Caco-2 (cell line): ENCODE measurements around the gene BAZ2A. TPM values are rescaled to one million over a fixed set of nuclear protein-coding genes. Genes with fewer than 3 reads are reported as not detected.

ENCODE experiments used
- BruUV-seq: library from RNA; stranded (reverse); fragments of 400-500 nt; replicated peaks from 2 replicates; lab custom pipeline; 2021; lab: Mats Ljungman, UMichigan
- CTCF ChIA-PET: fragments of 300-600 bp; sonication (Branson Sonifier 250); formaldehyde crosslinking; loops from one replicate; lab custom pipeline; 2022; ENCODE audit warnings: antibody characterized with exemption; lab: Charles Lee
- POLR2A ChIA-PET: fragments of 300-600 bp; sonication (Branson Sonifier 250); formaldehyde crosslinking; loops from one replicate; lab custom pipeline; 2022; ENCODE audit warnings: antibody characterized with exemption; lab: Charles Lee
- DNase-seq, 2 experiments: peaks; one replicate each; pipeline versions ENCODE4 v3.0.0 to v3.0.0-alpha.2; 2020 to 2022
- H3K27me3 ChIP-seq: replicated peaks from 2 replicates; pipeline ENCODE4 v1.6.0; 2011; ENCODE audit warnings: low read length; ENCODE audit not compliant: control insufficient read depth, insufficient read depth
- H3K36me3 ChIP-seq: 2 replicates; pipeline ENCODE4 v1.5.1; 2011; ENCODE audit warnings: low read length; ENCODE audit not compliant: control insufficient read depth, insufficient read depth
- H3K4me1 ChIP-seq: fragments of 250-450 bp; sonication (Bioruptor Pico); 2 replicates; pipeline ENCODE4 v1.5.1; 2020; ENCODE audit warnings: mild to moderate bottlenecking
- H3K4me3 ChIP-seq: 2 replicates; pipeline ENCODE4 v1.5.1; 2011; ENCODE audit warnings: low read depth, mild to moderate bottlenecking, control low read depth, low read length
- H3K9me3 ChIP-seq: fragments of 250-450 bp; sonication (Bioruptor Pico); 2 replicates; pipeline ENCODE4 v1.5.1; 2020; ENCODE audit warnings: mild to moderate bottlenecking, moderate library complexity
- H3K27ac Mint-ChIP-seq: one replicate; pipeline ENCODE4 v1.8.0; 2022; ENCODE audit warnings: mixed read lengths; ENCODE audit not compliant: unreplicated experiment
- H3K27me3 Mint-ChIP-seq: one replicate; pipeline ENCODE4 v1.8.0; 2022; ENCODE audit warnings: mixed read lengths; ENCODE audit not compliant: insufficient read depth, unreplicated experiment
- H3K36me3 Mint-ChIP-seq: one replicate; pipeline ENCODE4 v1.8.0; 2022; ENCODE audit warnings: mild to moderate bottlenecking, mixed read lengths; ENCODE audit not compliant: insufficient read depth, unreplicated experiment
- H3K4me1 Mint-ChIP-seq: one replicate; pipeline ENCODE4 v1.8.0; 2022; ENCODE audit warnings: low read depth, mixed read lengths; ENCODE audit not compliant: unreplicated experiment
- H3K4me3 Mint-ChIP-seq: one replicate; pipeline ENCODE4 v1.8.0; 2022; ENCODE audit warnings: mild to moderate bottlenecking, moderate library complexity, mixed read lengths; ENCODE audit not compliant: unreplicated experiment
- H3K9me3 Mint-ChIP-seq: one replicate; pipeline ENCODE4 v1.8.0; 2022; ENCODE audit warnings: mixed read lengths; ENCODE audit not compliant: unreplicated experiment
- intact Hi-C: fragments of 100-400 bp; cut with micrococcal nuclease; formaldehyde crosslinking; loops from one replicate; pipeline ENCODE4 v1.10.0; 2022; ENCODE audit not compliant: unreplicated experiment
- total RNA-seq: library from RNA; stranded (reverse); gene quantifications from 2 replicates; pipeline ENCODE4 v1.2.3, GENCODE V29; 2022
- TF ChIP-seq, protein P1 (sequence below), 2 experiments: fragments of 200-600 bp in 1 of 2; IDR thresholded peaks; 1 replicate in 1 of 2; 2 replicates in 1 of 2; pipeline versions ENCODE4 v1.5.1 to v1.8.0; 2011 to 2022; ENCODE audit warnings: antibody characterized with exemption in 1 of 2, control low read depth in 1 of 2, inconsistent platforms in 1 of 2, low read depth in 1 of 2, low read length in 1 of 2, mild to moderate bottlenecking in 1 of 2, moderate library complexity in 1 of 2; ENCODE audit not compliant: insufficient read depth in 1 of 2, severe bottlenecking in 1 of 2, unreplicated experiment in 1 of 2

Gene BAZ2A
- total RNA-seq, 1 experiment from 2014 or later: 104 TPM

DNA sequence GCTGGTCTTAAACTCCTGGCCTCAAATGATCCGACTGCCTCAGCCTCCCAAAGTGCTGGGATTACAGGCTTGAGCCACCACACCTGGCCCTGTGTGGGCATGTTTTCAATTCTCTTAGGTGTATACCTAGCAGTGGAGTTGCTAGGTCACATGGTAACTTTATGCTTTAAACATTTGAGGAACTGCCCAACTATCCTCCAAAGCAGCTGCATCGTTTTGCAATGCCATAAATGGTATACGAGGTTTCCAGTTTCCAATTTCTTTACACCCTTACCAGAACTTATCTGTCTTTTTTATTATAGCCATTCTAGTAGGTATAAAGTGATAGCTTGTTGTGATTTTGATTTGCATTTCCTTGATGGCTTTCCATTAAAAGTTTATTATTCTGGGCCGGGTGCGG, 83.4 kb downstream of the BAZ2A start:
- H3K4me3 ChIP-seq: no peak overlapping the region
- no peaks in the 10 kb centered on the region for H3K27me3 Mint-ChIP-seq
- CTCF ChIA-PET: no interaction called here
- BruUV-seq: no TSS peak
- no peaks in the 10 kb centered on the region for H3K36me3 ChIP-seq
- no peaks in the 10 kb centered on the region for H3K9me3 Mint-ChIP-seq
- intact Hi-C loops: no loop called here
- H3K4me1 Mint-ChIP-seq: no peaks in the 10 kb centered on the region
- no peaks in the 10 kb centered on the region for H3K4me1 ChIP-seq
- no peaks in the 10 kb centered on the region for H3K9me3 ChIP-seq
- POLR2A ChIA-PET: no interaction called here
- H3K36me3 Mint-ChIP-seq: no peaks in the 10 kb centered on the region
- DNase-seq: no peak
- no peak overlapping the region for H3K4me3 Mint-ChIP-seq
- H3K27me3 ChIP-seq: no peaks in the 10 kb centered on the region
- TF ChIP-seq, protein P1, sequence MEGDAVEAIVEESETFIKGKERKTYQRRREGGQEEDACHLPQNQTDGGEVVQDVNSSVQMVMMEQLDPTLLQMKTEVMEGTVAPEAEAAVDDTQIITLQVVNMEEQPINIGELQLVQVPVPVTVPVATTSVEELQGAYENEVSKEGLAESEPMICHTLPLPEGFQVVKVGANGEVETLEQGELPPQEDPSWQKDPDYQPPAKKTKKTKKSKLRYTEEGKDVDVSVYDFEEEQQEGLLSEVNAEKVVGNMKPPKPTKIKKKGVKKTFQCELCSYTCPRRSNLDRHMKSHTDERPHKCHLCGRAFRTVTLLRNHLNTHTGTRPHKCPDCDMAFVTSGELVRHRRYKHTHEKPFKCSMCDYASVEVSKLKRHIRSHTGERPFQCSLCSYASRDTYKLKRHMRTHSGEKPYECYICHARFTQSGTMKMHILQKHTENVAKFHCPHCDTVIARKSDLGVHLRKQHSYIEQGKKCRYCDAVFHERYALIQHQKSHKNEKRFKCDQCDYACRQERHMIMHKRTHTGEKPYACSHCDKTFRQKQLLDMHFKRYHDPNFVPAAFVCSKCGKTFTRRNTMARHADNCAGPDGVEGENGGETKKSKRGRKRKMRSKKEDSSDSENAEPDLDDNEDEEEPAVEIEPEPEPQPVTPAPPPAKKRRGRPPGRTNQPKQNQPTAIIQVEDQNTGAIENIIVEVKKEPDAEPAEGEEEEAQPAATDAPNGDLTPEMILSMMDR (IDR thresholded peaks at IDR 0.05; ENCODE audit: insufficient read depth in 1 of 2, low read depth in 1 of 2, low read length in 1 of 2, severe bottlenecking in 1 of 2, unreplicated experiment in 1 of 2): no peak
- H3K27ac Mint-ChIP-seq: no peak overlapping the region

Other genes starting within 250 kb of the BAZ2A start
- 40.1 and 43.2 TPM in 2 replicates for gene TIMELESS, start 180.9 kb downstream of the BAZ2A start, total RNA-seq
- not detected in 2 replicates for gene MIP, start 175.7 kb downstream of the BAZ2A start, total RNA-seq
- gene SPRYD4, start 161.7 kb downstream of the BAZ2A start, total RNA-seq: 2.8 TPM in 2 replicates
- gene GLS2, start 142.2 kb downstream of the BAZ2A start, total RNA-seq: 14.2 and 14.7 TPM in 2 replicates
- gene RBMS2, start 108.5 kb downstream of the BAZ2A start, total RNA-seq: 32.5 and 39.5 TPM in 2 replicates
- 740 and 781 TPM in 2 replicates for gene ATP5F1B, start 15.7 kb upstream of the BAZ2A start, total RNA-seq
- 241 and 242 TPM in 2 replicates for gene PTGES3, start 58.0 kb upstream of the BAZ2A start, total RNA-seq
- 784 and 804 TPM in 2 replicates for gene NACA, start 95.0 kb upstream of the BAZ2A start, total RNA-seq
- 38.0 and 40.2 TPM in 2 replicates for gene PRIM1, start 122.0 kb upstream of the BAZ2A start, total RNA-seq
- gene HSD17B6, start 133.0 kb upstream of the BAZ2A start, total RNA-seq: 1.6 and 2.5 TPM in 2 replicates